T1000 (cell line): Measurements from ENCODE around the gene POLH.
"Not testable (repeated sequence)": the region's sequence is repeated elsewhere in the genome, so short reads cannot be mapped to it uniquely, and the experiment has no call there.

Source experiments
- DNase-seq: peaks from one replicate; lab custom pipeline; 2025; ENCODE audit warnings: mixed read lengths; lab: John Stamatoyannopoulos, UW

Gene POLH

GRCh38 chr6:43575772-43576551 is at the start of gene POLH, which contains the start of gene XPO5:
Gene POLH (plus strand): TSS chr6:43576185. CDS start chr6:43582320, 6,135 bp downstream.
Gene XPO5 (minus strand): TSS chr6:43576038. CDS start chr6:43575864, 174 bp downstream.
- peak; percentile 88 for DNase-seq

GRCh38 chr6:43532201-43532600 is 43.8 kb upstream of the POLH start:
- no peak for DNase-seq

- DNase-seq = not testable (repeated sequence)
These were observed 37.0 kb upstream of the POLH start for GRCh38 chr6:43538986-43539385.

- DNase-seq = not testable (repeated sequence)
These were observed 36.6 kb upstream of the POLH start for GRCh38 chr6:43539409-43539808.

GRCh38 chr6:43540507-43540906 is 35.5 kb upstream of the POLH start:
- no peak for DNase-seq

DNA sequence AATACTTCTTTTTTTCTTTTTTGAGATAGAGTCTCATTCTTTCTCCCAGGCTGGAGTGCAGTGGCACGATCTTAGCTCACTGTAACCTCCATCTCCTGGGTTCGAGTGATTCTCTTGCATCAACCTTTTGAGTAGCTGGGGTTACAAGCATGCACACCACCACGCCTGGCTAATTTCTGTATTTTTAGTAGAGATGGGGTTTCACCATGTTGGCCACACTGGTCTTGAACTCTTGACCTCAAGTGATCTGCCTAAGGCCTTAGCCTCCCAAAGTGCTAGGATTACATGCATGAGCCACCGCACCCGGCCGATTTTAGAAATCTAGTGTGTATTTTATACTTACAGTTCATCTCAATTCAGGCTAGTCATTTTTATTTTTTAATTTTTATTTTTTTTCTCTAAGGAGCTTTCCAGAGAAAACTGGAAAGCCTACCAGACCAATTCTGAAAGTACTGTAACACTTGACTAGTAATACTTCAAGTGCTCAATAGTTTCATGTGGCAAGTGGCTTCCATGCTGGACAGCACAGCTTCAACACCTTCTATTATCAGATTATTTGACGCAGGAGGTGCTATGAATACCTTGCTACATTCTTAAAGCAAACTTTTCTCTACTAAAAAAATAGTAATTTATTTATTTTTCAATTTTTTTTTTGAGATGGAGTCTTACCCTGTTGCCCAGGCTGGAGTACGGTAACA is 34.1 kb upstream of the POLH start:
- no peak for DNase-seq

GRCh38 chr6:43544461-43544860 is 31.5 kb upstream of the POLH start:
- DNase-seq = no peak

DNA sequence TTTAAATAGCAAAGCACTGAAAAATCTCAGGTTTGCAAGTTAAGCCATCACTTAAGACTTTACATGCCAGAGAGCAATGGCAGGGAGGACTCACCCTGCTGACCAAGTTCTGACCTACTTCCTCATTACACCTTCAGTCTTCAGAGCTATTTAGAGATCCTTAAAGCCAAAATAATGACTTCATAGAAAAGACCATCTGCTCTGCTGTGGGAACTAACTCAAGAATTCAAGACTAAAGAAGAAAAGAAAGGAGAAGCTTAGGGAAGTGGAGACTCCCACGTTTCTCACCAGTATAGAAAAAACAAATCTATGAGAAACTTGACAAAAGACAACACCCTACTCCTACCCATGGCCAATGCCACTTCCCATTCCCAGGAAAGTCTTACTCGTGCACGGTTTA is 28.8 kb upstream of the POLH start:
- DNase-seq = no peak

- not testable (repeated sequence) for DNase-seq
These were observed 18.4 kb upstream of the POLH start for GRCh38 chr6:43557620-43558019.

GRCh38 chr6:43559328-43559727 is 16.7 kb upstream of the POLH start:
- DNase-seq = no peak

DNA sequence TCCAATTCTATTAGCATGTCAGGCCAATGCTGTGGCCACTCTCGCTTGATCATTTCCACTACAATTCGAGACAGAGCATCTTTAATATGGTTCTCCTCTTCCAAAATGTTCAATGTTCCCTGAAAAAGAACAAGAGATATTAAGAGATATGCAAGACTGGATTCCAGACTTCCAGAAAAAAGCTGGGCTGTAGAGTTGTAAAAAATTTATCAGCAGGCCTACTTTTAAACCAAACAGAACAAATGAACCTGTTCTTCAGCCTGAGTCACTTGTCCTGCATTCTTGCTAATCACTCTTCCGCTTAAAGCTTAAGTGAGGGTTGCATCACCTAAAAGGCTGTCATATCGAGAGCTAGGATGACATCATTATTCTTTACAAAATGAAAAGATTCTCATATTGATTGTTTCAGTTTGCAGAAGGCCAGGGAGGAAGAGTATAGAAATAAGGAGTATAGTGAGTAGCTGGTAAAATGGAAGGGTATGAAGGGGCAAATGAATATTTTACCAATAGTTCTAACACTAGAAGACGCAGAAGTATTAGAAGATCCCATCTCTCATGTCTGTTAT is 5.0 kb upstream of the POLH start:
- no peak for DNase-seq

GRCh38 chr6:43572015-43572414 is 4.0 kb upstream of the POLH start:
- no peak for DNase-seq

GRCh38 chr6:43575105-43575771 is 747 bp upstream of the POLH start:
- DNase-seq = no peak

DNA sequence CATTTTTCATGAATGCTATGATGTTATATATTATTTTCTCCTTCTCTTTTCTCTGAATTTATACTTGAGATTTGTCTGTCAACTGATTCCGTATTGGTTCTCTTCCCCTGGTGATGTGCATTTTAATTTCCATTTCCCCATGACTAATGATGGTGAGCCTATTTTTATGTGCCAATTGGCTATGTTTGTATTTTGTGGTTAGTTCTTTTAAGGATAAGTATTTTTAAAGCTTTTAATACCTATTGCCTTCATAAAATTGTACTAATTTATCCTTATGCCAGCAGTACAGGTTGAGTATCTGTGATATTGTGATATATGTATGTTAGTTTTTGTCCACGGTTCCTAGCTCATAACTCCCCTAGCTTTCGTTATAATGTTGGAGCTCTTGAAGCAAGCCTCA is 2.8 kb downstream of the POLH start:
- DNase-seq = no peak

GRCh38 chr6:43579171-43579570 is 3.2 kb downstream of the POLH start:
- DNase-seq = no peak

- no peak for DNase-seq
These were observed 6.9 kb downstream of the POLH start for GRCh38 chr6:43582911-43583310.

DNA sequence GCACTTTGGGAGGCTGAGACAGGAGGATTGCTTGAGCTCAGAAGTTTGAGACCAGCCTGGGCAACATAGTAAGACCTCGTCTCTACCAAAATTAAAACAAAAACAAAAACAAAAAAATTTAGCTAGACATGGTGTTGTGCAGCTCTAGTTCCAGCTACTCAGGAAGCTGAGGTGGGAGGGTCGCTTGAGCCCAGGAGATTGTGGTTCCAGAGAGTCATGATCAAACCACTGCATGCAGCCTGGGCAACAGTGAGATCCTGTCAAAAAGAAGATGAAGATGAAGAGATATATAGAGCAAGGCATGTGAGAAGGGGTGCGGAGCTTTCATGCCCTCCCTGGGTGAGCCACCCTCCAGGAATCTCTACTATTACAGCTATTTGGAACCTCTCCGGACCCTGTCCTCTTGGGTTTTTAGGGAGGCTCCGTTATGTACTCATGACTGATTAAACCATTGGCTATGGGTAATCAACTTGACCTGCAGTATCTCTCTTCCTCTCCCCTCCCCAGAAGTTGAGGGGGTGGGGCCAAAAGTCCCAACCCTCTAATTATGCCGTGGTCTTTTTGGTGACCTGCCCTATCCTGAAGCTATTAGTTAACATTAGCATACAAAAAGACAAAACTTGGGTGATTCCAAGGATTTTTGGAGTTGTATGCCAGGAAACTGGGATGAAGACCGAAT is 9.0 kb downstream of the POLH start:
- DNase-seq = no peak

- DNase-seq = no peak
These were observed 12.2 kb downstream of the POLH start for GRCh38 chr6:43588194-43588593.

- DNase-seq = not testable (repeated sequence)
These were observed 13.6 kb downstream of the POLH start for GRCh38 chr6:43589564-43589963.

DNA sequence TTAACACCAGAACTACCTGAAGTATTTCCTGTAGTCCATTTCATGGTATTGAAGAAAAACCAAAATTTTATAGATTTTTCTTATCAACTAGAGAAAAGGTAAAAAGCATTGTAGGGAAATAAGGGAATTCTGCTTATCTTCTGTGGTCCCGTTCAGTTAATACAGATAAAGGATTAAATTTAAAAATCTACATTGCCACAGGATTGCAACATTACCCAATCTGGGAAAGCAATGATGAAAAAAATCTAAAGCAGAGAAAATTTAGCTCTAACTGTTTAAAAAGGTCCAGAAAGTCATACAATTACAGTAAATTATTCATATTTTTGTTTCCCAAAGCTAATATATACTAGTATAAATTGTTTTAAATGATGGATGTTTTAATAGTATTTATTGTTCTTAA is 18.0 kb downstream of the POLH start:
- DNase-seq = no peak

GRCh38 chr6:43600595-43600994 is 24.6 kb downstream of the POLH start:
- DNase-seq = no peak

DNA sequence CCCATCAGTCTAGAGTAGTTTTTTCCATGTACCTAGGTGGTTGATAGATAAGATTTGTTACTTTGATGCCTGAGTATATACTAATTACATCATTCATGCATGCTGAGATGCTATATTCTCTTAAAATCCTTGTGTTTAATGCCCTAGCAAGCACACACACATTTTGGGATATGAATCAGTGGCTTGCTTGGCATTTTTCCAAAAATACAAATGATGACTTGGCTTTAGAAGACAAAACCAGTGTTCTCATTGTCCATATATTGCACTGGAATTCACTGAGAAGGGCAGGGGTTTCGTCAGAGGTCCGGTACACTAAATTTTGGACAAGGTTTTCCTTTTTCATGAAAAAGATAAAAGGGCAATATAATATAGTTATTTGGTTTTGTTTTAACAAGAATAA is 28.2 kb downstream of the POLH start:
- DNase-seq = no peak
